Nephron progenitor cell (in vitro differentiated cells): ENCODE results near the gene HTT.

Source experiments
- DNase-seq: peaks from one replicate; pipeline ENCODE4 v3.0.0; 2021
- H3K27ac Mint-ChIP-seq: 2 replicates; pipeline ENCODE4 v1.8.0; 2021; ENCODE audit warnings: mild to moderate bottlenecking, moderate library complexity, mixed read lengths
- H3K27me3 Mint-ChIP-seq: 2 replicates; pipeline ENCODE4 v1.8.0; 2021; ENCODE audit warnings: mild to moderate bottlenecking, low read depth, mixed read lengths; ENCODE audit not compliant: poor library complexity
- H3K36me3 Mint-ChIP-seq: 2 replicates; pipeline ENCODE4 v1.8.0; 2021; ENCODE audit warnings: low read depth, mixed read lengths
- H3K4me1 Mint-ChIP-seq: 2 replicates; pipeline ENCODE4 v1.8.0; 2021; ENCODE audit warnings: mixed read lengths
- H3K4me3 Mint-ChIP-seq: 2 replicates; pipeline ENCODE4 v1.8.0; 2021; ENCODE audit warnings: mild to moderate bottlenecking, moderate library complexity, mixed read lengths
- H3K9me3 Mint-ChIP-seq: 2 replicates; pipeline ENCODE4 v1.8.0; 2021; ENCODE audit warnings: mild to moderate bottlenecking, moderate library complexity, mixed read lengths
- CTCF ChIP-seq: fragments of 200-600 bp; sonication (generic); IDR thresholded peaks from 2 replicates; pipeline ENCODE4 v1.5.0; 2021; ENCODE audit warnings: antibody characterized with exemption

HTT gene

GRCh38 chr4:3226944-3227343 is 152.5 kb downstream of the HTT start:
- H3K27me3 Mint-ChIP-seq = peaks cover 3% of the 10 kb centered on the region
- DNase-seq = no peak
- no peak overlapping the region for H3K4me3 Mint-ChIP-seq
- H3K4me1 Mint-ChIP-seq = no peaks in the 10 kb centered on the region
- H3K27ac Mint-ChIP-seq = peak overlapping the region; percentile 87
- H3K36me3 Mint-ChIP-seq = peaks cover 57% of the 10 kb centered on the region
- no peak for TF ChIP-seq CTCF
- H3K9me3 Mint-ChIP-seq = no peaks in the 10 kb centered on the region

- Mint-ChIP-seq H3K27me3 (peaks cover 3% of the 10 kb centered on the region), H3K9me3 (no peaks in the 10 kb centered on the region), H3K4me3 (no peak overlapping the region), H3K36me3 (peaks cover 48% of the 10 kb centered on the region), H3K27ac (peak overlapping the region; percentile 74), H3K4me1 (no peaks in the 10 kb centered on the region)
- DNase-seq = no peak
- no peak for TF ChIP-seq CTCF
These were observed 153.6 kb downstream of the HTT start for GRCh38 chr4:3227878-3228675.

GRCh38 chr4:3228881-3229280 is 154.4 kb downstream of the HTT start:
- no peak for DNase-seq
- H3K36me3 Mint-ChIP-seq = peaks cover 47% of the 10 kb centered on the region
- H3K27me3 Mint-ChIP-seq = peaks cover 3% of the 10 kb centered on the region
- TF ChIP-seq CTCF = no peak
- H3K9me3 Mint-ChIP-seq = no peaks in the 10 kb centered on the region
- H3K4me3 Mint-ChIP-seq = peak overlapping the region; percentile 3
- H3K27ac Mint-ChIP-seq = no peak overlapping the region
- H3K4me1 Mint-ChIP-seq = peaks cover 3% of the 10 kb centered on the region

GRCh38 chr4:3229328-3229727 is 154.8 kb downstream of the HTT start:
- Mint-ChIP-seq H3K27me3 (peaks cover 3% of the 10 kb centered on the region), H3K27ac (no peak overlapping the region), H3K36me3 (peaks cover 49% of the 10 kb centered on the region), H3K4me3 (peak overlapping the region; percentile 3), H3K9me3 (no peaks in the 10 kb centered on the region), H3K4me1 (peaks cover 3% of the 10 kb centered on the region)
- no peak for DNase-seq
- TF ChIP-seq CTCF = no peak

GRCh38 chr4:3229964-3230363 is 155.5 kb downstream of the HTT start:
- Mint-ChIP-seq H3K27me3 (no peaks in the 10 kb centered on the region), H3K27ac (no peak overlapping the region), H3K4me1 (peaks cover 3% of the 10 kb centered on the region), H3K36me3 (peaks cover 54% of the 10 kb centered on the region), H3K4me3 (no peak overlapping the region), H3K9me3 (no peaks in the 10 kb centered on the region)
- DNase-seq = no peak
- no peak for TF ChIP-seq CTCF

- DNase-seq = no peak
- no peak for TF ChIP-seq CTCF
- Mint-ChIP-seq H3K9me3 (no peaks in the 10 kb centered on the region), H3K27me3 (no peaks in the 10 kb centered on the region), H3K4me3 (no peak overlapping the region), H3K4me1 (peaks cover 3% of the 10 kb centered on the region), H3K36me3 (peaks cover 49% of the 10 kb centered on the region), H3K27ac (peak overlapping the region; percentile 16)
These were observed 157.0 kb downstream of the HTT start for GRCh38 chr4:3231471-3231870.
